OCI-LY1 (cell line): Measurements from ENCODE around the gene HOMER2.

ENCODE experiments used
- CTCF ChIP-seq: fragments of 200-600 bp; sonication (generic), shearing (Covaris generic); IDR thresholded peaks from 2 replicates; pipeline ENCODE4 v1.5.1; 2017; ENCODE audit warnings: mild to moderate bottlenecking, antibody characterized with exemption, low read length, moderate library complexity, mixed read lengths
- EZH2 ChIP-seq: fragments of 200-600 bp; sonication (generic), shearing (Covaris generic); IDR thresholded peaks from 2 replicates; pipeline ENCODE4 v1.8.0; 2017; ENCODE audit warnings: borderline replicate concordance, mixed run types, mild to moderate bottlenecking, antibody characterized with exemption, low read length, moderate library complexity, mixed read lengths

- TF ChIP-seq CTCF (no peak), EZH2 (no peak)
Measured at GRCh38 chr15:82820128-82820527, 132.4 kb downstream of the HOMER2 start.
